KMS-11 (cell line): Measurements from ENCODE around the gene ZDHHC19.

Experiments
- H2AFZ ChIP-seq: fragments of 200-600 bp; sonication (generic); 2 replicates; pipeline ENCODE4 v1.6.1; 2016; ENCODE audit warnings: antibody characterized with exemption, mixed run types, low read depth
- H3K27ac ChIP-seq: fragments of 200-600 bp; sonication (generic); 2 replicates; pipeline ENCODE4 v1.6.1; 2016; ENCODE audit warnings: mild to moderate bottlenecking, mixed run types
- H3K27me3 ChIP-seq: fragments of 200-600 bp; sonication (generic); 2 replicates; pipeline ENCODE4 v1.6.1; 2017; ENCODE audit warnings: mild to moderate bottlenecking, low read depth, mixed run types, moderate library complexity; ENCODE audit not compliant: insufficient read depth
- H3K36me3 ChIP-seq: fragments of 200-600 bp; sonication (generic); 2 replicates; pipeline ENCODE4 v1.6.1; 2017; ENCODE audit warnings: mild to moderate bottlenecking, mixed run types; ENCODE audit not compliant: insufficient read depth
- H3K4me1 ChIP-seq: fragments of 200-600 bp; sonication (generic); 2 replicates; pipeline ENCODE4 v1.6.1; 2016; ENCODE audit warnings: mild to moderate bottlenecking, low read depth, mixed run types; ENCODE audit not compliant: poor library complexity, severe bottlenecking
- H3K4me2 ChIP-seq: fragments of 200-600 bp; sonication (generic); 2 replicates; pipeline ENCODE4 v1.7.0; 2016; ENCODE audit warnings: mild to moderate bottlenecking, mixed run types
- H3K4me3 ChIP-seq: fragments of 200-600 bp; sonication (generic); IDR thresholded peaks from 2 replicates; pipeline ENCODE4 v1.6.1; 2017; ENCODE audit warnings: low read depth, low read length, mixed read lengths; ENCODE audit not compliant: insufficient read depth
- H3K79me2 ChIP-seq: fragments of 200-600 bp; sonication (generic); 2 replicates; pipeline ENCODE4 v1.6.1; 2016; ENCODE audit warnings: low read depth, mixed run types; ENCODE audit not compliant: insufficient read depth
- H3K9ac ChIP-seq: fragments of 200-600 bp; sonication (generic); 2 replicates; pipeline ENCODE4 v1.6.1; 2016; ENCODE audit warnings: mild to moderate bottlenecking, mixed run types
- H4K20me1 ChIP-seq: fragments of 200-600 bp; sonication (generic); 2 replicates; pipeline ENCODE4 v1.6.1; 2016; ENCODE audit warnings: mild to moderate bottlenecking, mixed run types; ENCODE audit not compliant: insufficient read depth
- TF ChIP-seq, protein P1 (sequence below): fragments of 200-600 bp; sonication (generic); conservative IDR thresholded peaks from 2 replicates; pipeline ENCODE4 v1.6.1; 2017; ENCODE audit warnings: low read depth, mild to moderate bottlenecking, antibody characterized with exemption, low read length, moderate library complexity, mixed read lengths

The ZDHHC19 gene

DNA sequence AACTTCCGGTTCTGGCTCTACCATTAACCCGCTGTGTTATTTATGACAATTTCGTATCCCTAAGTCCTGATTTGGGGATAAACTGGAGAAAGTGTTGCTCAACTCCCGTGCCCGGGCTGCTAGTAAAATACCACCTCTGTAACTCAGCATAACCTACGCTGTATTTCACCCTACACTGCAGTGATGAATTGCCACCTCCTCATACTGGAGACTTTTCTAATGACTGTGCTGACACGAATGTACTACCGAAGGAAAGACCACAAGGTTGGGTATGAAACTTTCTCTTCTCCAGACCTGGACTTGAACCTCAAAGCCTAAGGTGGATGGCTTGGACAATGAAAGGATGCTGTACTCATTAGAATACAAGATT, 21.7 kb upstream of the ZDHHC19 start:
- Histone ChIP-seq H3K36me3 (no peaks in the 10 kb centered on the region), H3K4me2 (no peak overlapping the region), H3K4me1 (no peaks in the 10 kb centered on the region), H3K27ac (no peak overlapping the region), H3K9ac (no peak overlapping the region), H3K4me3 (no peak overlapping the region), H4K20me1 (no peaks in the 10 kb centered on the region), H2AFZ (no peak overlapping the region), H3K27me3 (no peaks in the 10 kb centered on the region), H3K79me2 (no peaks in the 10 kb centered on the region)
- TF ChIP-seq, protein P1, sequence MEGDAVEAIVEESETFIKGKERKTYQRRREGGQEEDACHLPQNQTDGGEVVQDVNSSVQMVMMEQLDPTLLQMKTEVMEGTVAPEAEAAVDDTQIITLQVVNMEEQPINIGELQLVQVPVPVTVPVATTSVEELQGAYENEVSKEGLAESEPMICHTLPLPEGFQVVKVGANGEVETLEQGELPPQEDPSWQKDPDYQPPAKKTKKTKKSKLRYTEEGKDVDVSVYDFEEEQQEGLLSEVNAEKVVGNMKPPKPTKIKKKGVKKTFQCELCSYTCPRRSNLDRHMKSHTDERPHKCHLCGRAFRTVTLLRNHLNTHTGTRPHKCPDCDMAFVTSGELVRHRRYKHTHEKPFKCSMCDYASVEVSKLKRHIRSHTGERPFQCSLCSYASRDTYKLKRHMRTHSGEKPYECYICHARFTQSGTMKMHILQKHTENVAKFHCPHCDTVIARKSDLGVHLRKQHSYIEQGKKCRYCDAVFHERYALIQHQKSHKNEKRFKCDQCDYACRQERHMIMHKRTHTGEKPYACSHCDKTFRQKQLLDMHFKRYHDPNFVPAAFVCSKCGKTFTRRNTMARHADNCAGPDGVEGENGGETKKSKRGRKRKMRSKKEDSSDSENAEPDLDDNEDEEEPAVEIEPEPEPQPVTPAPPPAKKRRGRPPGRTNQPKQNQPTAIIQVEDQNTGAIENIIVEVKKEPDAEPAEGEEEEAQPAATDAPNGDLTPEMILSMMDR, result no peak

DNA sequence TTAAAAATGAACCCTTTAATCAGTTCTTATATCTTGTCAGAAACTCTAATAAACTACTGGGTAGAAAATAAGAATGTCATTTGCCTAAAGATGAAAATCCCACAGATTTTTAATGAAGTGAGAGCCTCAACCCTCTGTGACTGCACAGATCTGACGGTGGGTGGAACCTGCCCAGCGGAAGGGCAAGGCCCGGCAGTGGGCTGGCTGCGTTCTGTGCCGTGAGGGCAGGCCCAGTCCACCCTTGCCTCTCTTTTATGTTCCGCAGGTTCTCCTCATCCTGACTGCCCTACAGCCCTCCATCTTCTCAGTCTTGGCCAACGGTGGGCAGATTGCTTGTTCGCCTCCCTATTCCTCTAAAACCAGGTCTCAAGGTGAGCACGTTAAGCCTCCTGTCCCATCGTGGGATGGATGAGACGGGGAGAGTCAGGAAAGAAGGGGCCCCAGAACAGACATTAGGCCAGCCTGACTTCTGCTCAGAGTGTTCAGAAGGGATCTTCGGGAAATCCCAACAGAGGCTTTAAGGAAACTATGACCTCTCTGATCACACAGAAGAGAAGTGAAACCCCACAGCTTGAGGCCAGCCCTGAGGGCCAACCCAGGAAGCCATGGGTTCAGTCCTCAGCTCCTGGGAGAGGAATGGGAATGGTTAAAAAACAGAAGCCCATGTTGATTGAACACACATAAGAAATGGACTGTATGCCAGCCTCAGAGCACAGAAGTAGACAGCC, 21.1 kb upstream of the ZDHHC19 start:
- Histone ChIP-seq H3K27me3 (no peaks in the 10 kb centered on the region), H3K27ac (no peak overlapping the region), H3K4me1 (no peaks in the 10 kb centered on the region), H4K20me1 (no peaks in the 10 kb centered on the region), H3K4me3 (no peak overlapping the region), H3K4me2 (no peak overlapping the region), H2AFZ (no peak overlapping the region), H3K36me3 (no peaks in the 10 kb centered on the region), H3K9ac (no peak overlapping the region), H3K79me2 (no peaks in the 10 kb centered on the region)
- TF ChIP-seq, protein P1, result no peak

DNA sequence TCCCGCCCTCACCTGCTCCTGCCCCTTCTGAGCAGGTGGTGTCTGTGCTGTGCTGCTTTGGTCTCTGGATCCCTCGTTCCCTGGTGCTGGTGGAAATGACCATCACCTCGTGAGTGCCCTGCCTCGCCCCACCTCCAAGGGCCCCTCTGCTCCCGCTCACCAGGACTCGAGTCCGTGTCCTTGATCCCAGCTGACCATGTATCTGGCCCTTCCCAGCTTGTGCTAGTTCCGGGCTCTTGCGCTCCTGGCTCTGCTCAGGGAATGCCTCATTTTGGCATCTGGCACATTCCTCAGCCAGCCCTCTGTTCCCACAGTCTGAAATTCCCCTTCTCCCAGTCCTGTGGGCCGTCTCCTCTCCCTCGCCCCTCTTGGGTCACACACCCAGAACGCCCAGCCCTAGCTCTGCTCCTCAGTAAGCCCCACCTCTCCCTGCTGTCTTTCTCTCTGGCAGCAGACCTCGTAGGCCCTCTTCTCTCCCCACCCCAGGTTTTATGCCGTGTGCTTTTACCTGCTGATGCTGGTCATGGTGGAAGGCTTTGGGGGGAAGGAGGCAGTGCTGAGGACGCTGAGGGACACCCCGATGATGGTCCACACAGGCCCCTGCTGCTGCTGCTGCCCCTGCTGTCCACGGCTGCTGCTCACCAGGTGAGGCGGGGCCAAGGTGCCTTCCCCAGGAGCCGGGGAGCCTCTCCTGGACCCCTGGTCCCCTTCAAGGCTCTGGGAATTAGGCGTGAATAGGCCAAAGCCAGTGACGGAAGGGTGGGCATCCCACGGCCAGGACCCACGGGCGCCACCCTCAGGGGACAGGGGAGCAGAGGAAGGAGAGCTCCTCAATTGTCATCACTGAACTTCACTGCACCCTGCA, 16.7 kb upstream of the ZDHHC19 start:
- H3K36me3 ChIP-seq, result no peaks in the 10 kb centered on the region
- no peaks in the 10 kb centered on the region for H3K79me2 ChIP-seq
- H3K27ac ChIP-seq, result no peak overlapping the region
- H3K9ac ChIP-seq, result no peak overlapping the region
- no peaks in the 10 kb centered on the region for H3K27me3 ChIP-seq
- TF ChIP-seq, protein P1, result no peak
- H3K4me3 ChIP-seq, result no peak overlapping the region
- H2AFZ ChIP-seq, result no peak overlapping the region
- H4K20me1 ChIP-seq, result no peaks in the 10 kb centered on the region
- no peaks in the 10 kb centered on the region for H3K4me1 ChIP-seq
- H3K4me2 ChIP-seq, result no peak overlapping the region

DNA sequence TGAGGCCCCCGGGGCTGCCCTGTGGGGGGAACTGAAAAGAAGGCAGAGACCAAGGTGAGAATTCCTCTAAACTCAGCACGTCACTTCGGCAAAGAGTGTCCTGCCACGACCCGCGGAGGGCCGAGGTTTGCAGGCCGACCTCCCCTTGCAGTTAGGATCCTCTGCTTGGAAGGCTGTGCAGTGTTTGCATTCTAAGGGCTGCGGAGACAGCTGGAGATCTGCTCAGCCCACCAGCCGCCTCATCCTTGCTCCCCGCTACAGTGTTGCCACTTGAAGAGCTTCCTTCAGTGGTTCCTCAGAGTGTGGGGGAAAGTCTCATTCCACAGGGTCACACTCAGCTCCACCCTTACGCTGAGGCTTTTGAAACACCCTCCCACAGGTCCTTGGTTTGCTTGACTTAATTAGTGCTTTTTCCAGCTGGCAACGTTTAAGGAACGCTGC, 15.9 kb upstream of the ZDHHC19 start:
- Histone ChIP-seq H3K36me3 (no peaks in the 10 kb centered on the region), H3K4me2 (no peak overlapping the region), H4K20me1 (no peaks in the 10 kb centered on the region), H3K79me2 (no peaks in the 10 kb centered on the region), H3K27ac (no peak overlapping the region), H3K9ac (no peak overlapping the region), H3K27me3 (no peaks in the 10 kb centered on the region), H3K4me1 (no peaks in the 10 kb centered on the region), H3K4me3 (no peak overlapping the region), H2AFZ (no peak overlapping the region)
- TF ChIP-seq, protein P1, result no peak
